GM19099 (cell line): ENCODE measurements around the gene VCP.

Source experiments
- POLR2A ChIP-seq: IDR thresholded peaks from 3 replicates; pipeline ENCODE4 v1.6.1; 2011; ENCODE audit warnings: low read depth; ENCODE audit not compliant: insufficient read length; ENCODE audit errors: extremely low read depth

The VCP gene

GRCh38 chr9:35026671-35027070 lies 45.8 kb downstream of the VCP start:
- TF ChIP-seq POLR2A: no peak

- TF ChIP-seq POLR2A: no peak
Observed at GRCh38 chr9:35014517-35014916, 57.9 kb downstream of the VCP start.

GRCh38 chr9:35010351-35010958 lies 62.0 kb downstream of the VCP start:
- no peak for TF ChIP-seq POLR2A
